GM06990 (cell line): ENCODE data around the gene SDHAF2.

ENCODE experiments used
- DNase-seq: peaks from one replicate; pipeline ENCODE4 v3.0.0-alpha.2; 2011; ENCODE audit not compliant: insufficient read length; ENCODE audit errors: extremely low read depth
- H3K27me3 ChIP-seq: replicated peaks from 2 replicates; pipeline ENCODE4 v1.6.0; 2011; ENCODE audit warnings: low read length; ENCODE audit not compliant: control insufficient read depth, insufficient read depth
- H3K36me3 ChIP-seq: 2 replicates; pipeline ENCODE4 v1.5.1; 2011; ENCODE audit warnings: low read length; ENCODE audit not compliant: control insufficient read depth, insufficient read depth
- H3K4me3 ChIP-seq: replicated peaks from 2 replicates; pipeline ENCODE4 v1.5.1; 2011; ENCODE audit warnings: low read depth, mild to moderate bottlenecking, control low read depth, low read length
- CTCF ChIP-seq: IDR thresholded peaks from 2 replicates; pipeline ENCODE4 v1.5.1; 2011; ENCODE audit warnings: low read length, control low read depth, mild to moderate bottlenecking, inconsistent platforms; ENCODE audit not compliant: insufficient read depth, poor library complexity, severe bottlenecking

SDHAF2 gene

GRCh38 chr11:61392981-61393595 is 36.8 kb upstream of the SDHAF2 start:
- TF ChIP-seq CTCF: peak; percentile 36
- no peak for DNase-seq

GRCh38 chr11:61401173-61401572 is 28.8 kb upstream of the SDHAF2 start:
- no peak for DNase-seq
- Histone ChIP-seq H3K4me3 (no peak overlapping the region), H3K27me3 (no peaks in the 10 kb centered on the region), H3K36me3 (peaks cover 26% of the 10 kb centered on the region)
- TF ChIP-seq CTCF: no peak

More at GRCh38 chr11:61392981-61393595, 36.8 kb upstream of the SDHAF2 start:
- peaks cover 3% of the 10 kb centered on the region for H3K36me3 ChIP-seq
- peak overlapping the region; percentile 78 for H3K4me3 ChIP-seq
- no peaks in the 10 kb centered on the region for H3K27me3 ChIP-seq

- no peaks in the 10 kb centered on the region for H3K27me3 ChIP-seq
- no peak for TF ChIP-seq CTCF
- H3K4me3 ChIP-seq: no peak overlapping the region
- DNase-seq: no peak
- peaks cover 26% of the 10 kb centered on the region for H3K36me3 ChIP-seq
Measured at GRCh38 chr11:61401573-61401972, 28.4 kb upstream of the SDHAF2 start.

GRCh38 chr11:61403658-61404057 is 26.3 kb upstream of the SDHAF2 start:
- no peaks in the 10 kb centered on the region for H3K27me3 ChIP-seq
- H3K36me3 ChIP-seq: peaks cover 35% of the 10 kb centered on the region
- TF ChIP-seq CTCF: no peak
- H3K4me3 ChIP-seq: no peak overlapping the region
- DNase-seq: no peak

- Histone ChIP-seq H3K36me3 (peaks cover 36% of the 10 kb centered on the region), H3K27me3 (no peaks in the 10 kb centered on the region), H3K4me3 (no peak overlapping the region)
- no peak for DNase-seq
- TF ChIP-seq CTCF: no peak
Measured at GRCh38 chr11:61404103-61404502, 25.8 kb upstream of the SDHAF2 start.

- DNase-seq: no peak
- no peak overlapping the region for H3K4me3 ChIP-seq
- TF ChIP-seq CTCF: no peak
- peaks cover 36% of the 10 kb centered on the region for H3K36me3 ChIP-seq
- no peaks in the 10 kb centered on the region for H3K27me3 ChIP-seq
Measured at GRCh38 chr11:61404641-61405040, 25.3 kb upstream of the SDHAF2 start.
